Measurements from ENCODE around the gene PKIG. TPM values are rescaled to one million over a fixed set of nuclear protein-coding genes. Genes with fewer than 3 reads are reported as not detected.

The PKIG gene
- total RNA-seq, 1 donor from 2014 or later = 30.1 TPM

- Histone ChIP-seq H3K9me3 (ENCODE audit: insufficient read depth, low read depth, low read length) (no peaks in the 10 kb centered on the region), H3K79me2 (ENCODE audit: insufficient read depth, low read length) (no peaks in the 10 kb centered on the region), H4K20me1 (ENCODE audit: insufficient read depth, low read length) (no peaks in the 10 kb centered on the region), H3K4me2 (ENCODE audit: low read length) (no peak overlapping the region), H2AFZ (ENCODE audit: low read depth, low read length) (no peak overlapping the region), H3K4me1 (ENCODE audit: insufficient read depth, low read length) (peaks cover 14% of the 10 kb centered on the region), H3K27me3 (ENCODE audit: insufficient read depth, low read length) (no peaks in the 10 kb centered on the region), H3K36me3 (ENCODE audit: insufficient read depth, low read length) (no peaks in the 10 kb centered on the region), H3K4me3 (ENCODE audit: insufficient read depth, low read depth, low read length) (no peak overlapping the region), H3K27ac (ENCODE audit: low read depth, low read length) (no peak overlapping the region), H3K9ac (ENCODE audit: low read length) (no peak overlapping the region)
- peaks cover 20% of the 10 kb centered on the region for H3K4me1 Mint-ChIP-seq (ENCODE audit: low read depth, unreplicated experiment)
- FAIRE-seq = no peak
- H3K27ac Mint-ChIP-seq (ENCODE audit: unreplicated experiment) = no peak overlapping the region
- no peak overlapping the region for H3K4me3 Mint-ChIP-seq (ENCODE audit: unreplicated experiment)
- no peaks in the 10 kb centered on the region for H3K27me3 Mint-ChIP-seq (ENCODE audit: low read depth, unreplicated experiment)
- TF ChIP-seq CTCF (IDR thresholded peaks at IDR 0.05; ENCODE audit: insufficient read depth, low read depth, low read length) (no peak), EZH2 (IDR thresholded peaks at IDR 0.05; ENCODE audit: insufficient read depth, low read length) (no peak)
- peaks cover 15% of the 10 kb centered on the region for H3K36me3 Mint-ChIP-seq (ENCODE audit: low read depth, unreplicated experiment)
- no peak for DNase-seq (ENCODE audit: low read depth)
- no peaks in the 10 kb centered on the region for H3K9me3 Mint-ChIP-seq (ENCODE audit: unreplicated experiment)
Measured at GRCh38 chr20:44590980-44591778, 8.8 kb downstream of the PKIG start.

- H3K4me1 ChIP-seq (ENCODE audit: insufficient read depth, low read length) = peaks cover 14% of the 10 kb centered on the region
- Mint-ChIP-seq H3K36me3 (ENCODE audit: low read depth, unreplicated experiment) (peaks cover 15% of the 10 kb centered on the region), H3K4me3 (ENCODE audit: unreplicated experiment) (no peak overlapping the region), H3K27me3 (ENCODE audit: low read depth, unreplicated experiment) (no peaks in the 10 kb centered on the region), H3K9me3 (ENCODE audit: unreplicated experiment) (no peaks in the 10 kb centered on the region), H3K4me1 (ENCODE audit: low read depth, unreplicated experiment) (peaks cover 20% of the 10 kb centered on the region), H3K27ac (ENCODE audit: unreplicated experiment) (no peak overlapping the region)
- no peak for DNase-seq (ENCODE audit: low read depth)
- no peak overlapping the region for H3K4me2 ChIP-seq (ENCODE audit: low read length)
- H2AFZ ChIP-seq (ENCODE audit: low read depth, low read length) = no peak overlapping the region
- H3K4me3 ChIP-seq (ENCODE audit: insufficient read depth, low read depth, low read length) = no peak overlapping the region
- no peaks in the 10 kb centered on the region for H3K27me3 ChIP-seq (ENCODE audit: insufficient read depth, low read length)
- no peak for FAIRE-seq
- no peak for TF ChIP-seq EZH2 (IDR thresholded peaks at IDR 0.05; ENCODE audit: insufficient read depth, low read length)
- no peak for TF ChIP-seq CTCF (IDR thresholded peaks at IDR 0.05; ENCODE audit: insufficient read depth, low read depth, low read length)
- no peaks in the 10 kb centered on the region for H3K79me2 ChIP-seq (ENCODE audit: insufficient read depth, low read length)
- H3K9ac ChIP-seq (ENCODE audit: low read length) = no peak overlapping the region
- H3K9me3 ChIP-seq (ENCODE audit: insufficient read depth, low read depth, low read length) = no peaks in the 10 kb centered on the region
- no peaks in the 10 kb centered on the region for H3K36me3 ChIP-seq (ENCODE audit: insufficient read depth, low read length)
- H3K27ac ChIP-seq (ENCODE audit: low read depth, low read length) = no peak overlapping the region
- no peaks in the 10 kb centered on the region for H4K20me1 ChIP-seq (ENCODE audit: insufficient read depth, low read length)
Measured at GRCh38 chr20:44592366-44592765, 10.0 kb downstream of the PKIG start.

GRCh38 chr20:44593751-44594150 is 11.4 kb downstream of the PKIG start:
- Histone ChIP-seq H3K79me2 (ENCODE audit: insufficient read depth, low read length) (no peaks in the 10 kb centered on the region), H3K4me1 (ENCODE audit: insufficient read depth, low read length) (peaks cover 21% of the 10 kb centered on the region), H2AFZ (ENCODE audit: low read depth, low read length) (no peak overlapping the region), H3K36me3 (ENCODE audit: insufficient read depth, low read length) (no peaks in the 10 kb centered on the region), H3K9ac (ENCODE audit: low read length) (no peak overlapping the region), H3K4me3 (ENCODE audit: insufficient read depth, low read depth, low read length) (no peak overlapping the region), H3K27me3 (ENCODE audit: insufficient read depth, low read length) (no peaks in the 10 kb centered on the region), H3K27ac (ENCODE audit: low read depth, low read length) (no peak overlapping the region), H3K9me3 (ENCODE audit: insufficient read depth, low read depth, low read length) (no peaks in the 10 kb centered on the region), H4K20me1 (ENCODE audit: insufficient read depth, low read length) (no peaks in the 10 kb centered on the region), H3K4me2 (ENCODE audit: low read length) (no peak overlapping the region)
- H3K27ac Mint-ChIP-seq (ENCODE audit: unreplicated experiment) = no peak overlapping the region
- DNase-seq (ENCODE audit: low read depth) (no peak), FAIRE-seq (no peak)
- no peak for TF ChIP-seq CTCF (IDR thresholded peaks at IDR 0.05; ENCODE audit: insufficient read depth, low read depth, low read length)
- TF ChIP-seq EZH2 (IDR thresholded peaks at IDR 0.05; ENCODE audit: insufficient read depth, low read length) = no peak
- H3K4me1 Mint-ChIP-seq (ENCODE audit: low read depth, unreplicated experiment) = peaks cover 29% of the 10 kb centered on the region
- H3K9me3 Mint-ChIP-seq (ENCODE audit: unreplicated experiment) = no peaks in the 10 kb centered on the region
- H3K27me3 Mint-ChIP-seq (ENCODE audit: low read depth, unreplicated experiment) = no peaks in the 10 kb centered on the region
- peaks cover 15% of the 10 kb centered on the region for H3K36me3 Mint-ChIP-seq (ENCODE audit: low read depth, unreplicated experiment)
- H3K4me3 Mint-ChIP-seq (ENCODE audit: unreplicated experiment) = no peak overlapping the region
